ENCODE data around the gene IQGAP3.

IQGAP3 gene

DNA sequence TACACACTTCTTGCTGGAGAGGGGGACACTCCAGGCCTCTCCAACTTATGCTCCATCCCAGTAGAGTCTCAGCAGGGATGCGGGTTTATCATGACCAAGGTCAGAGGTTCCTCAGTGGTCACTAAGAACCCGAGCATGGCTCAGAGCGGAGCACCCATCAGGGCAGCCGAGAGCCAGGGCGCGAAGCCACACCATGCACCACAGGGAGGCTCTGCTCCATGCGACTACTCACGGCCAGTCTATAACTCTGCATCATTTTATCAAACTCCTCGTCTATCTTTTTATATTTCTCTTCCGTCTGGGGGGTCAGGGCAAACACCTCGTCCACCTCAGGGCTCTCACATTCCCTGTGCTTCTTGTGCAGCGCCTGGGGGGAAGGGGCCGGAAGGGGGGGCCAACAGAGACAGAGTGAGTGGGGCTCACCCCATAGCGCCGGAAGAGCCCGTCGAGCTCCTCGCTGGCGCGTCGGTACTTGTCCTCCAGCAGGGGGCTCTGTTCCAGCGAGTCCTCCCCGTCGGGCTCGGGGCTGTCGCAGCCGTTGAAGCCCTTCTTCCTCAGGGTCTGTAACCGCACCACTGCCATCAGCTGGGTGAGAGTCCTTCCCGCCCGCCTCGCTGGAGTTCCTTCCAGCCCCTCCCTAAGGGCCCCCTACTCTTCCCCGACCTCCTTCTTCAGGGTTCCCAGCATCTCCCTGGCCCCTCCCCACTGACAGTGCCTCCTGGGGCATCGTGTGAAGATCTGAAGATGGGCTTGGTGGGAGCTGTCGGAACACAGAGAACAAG lies 91.8 kb downstream of the IQGAP3 start:
- DNase-seq (ENCODE audit: low spot score), result peak; percentile 81

GRCh38 chr1:156480016-156480370 lies 92.4 kb downstream of the IQGAP3 start:
- DNase-seq (ENCODE audit: low spot score), result no peak

DNA sequence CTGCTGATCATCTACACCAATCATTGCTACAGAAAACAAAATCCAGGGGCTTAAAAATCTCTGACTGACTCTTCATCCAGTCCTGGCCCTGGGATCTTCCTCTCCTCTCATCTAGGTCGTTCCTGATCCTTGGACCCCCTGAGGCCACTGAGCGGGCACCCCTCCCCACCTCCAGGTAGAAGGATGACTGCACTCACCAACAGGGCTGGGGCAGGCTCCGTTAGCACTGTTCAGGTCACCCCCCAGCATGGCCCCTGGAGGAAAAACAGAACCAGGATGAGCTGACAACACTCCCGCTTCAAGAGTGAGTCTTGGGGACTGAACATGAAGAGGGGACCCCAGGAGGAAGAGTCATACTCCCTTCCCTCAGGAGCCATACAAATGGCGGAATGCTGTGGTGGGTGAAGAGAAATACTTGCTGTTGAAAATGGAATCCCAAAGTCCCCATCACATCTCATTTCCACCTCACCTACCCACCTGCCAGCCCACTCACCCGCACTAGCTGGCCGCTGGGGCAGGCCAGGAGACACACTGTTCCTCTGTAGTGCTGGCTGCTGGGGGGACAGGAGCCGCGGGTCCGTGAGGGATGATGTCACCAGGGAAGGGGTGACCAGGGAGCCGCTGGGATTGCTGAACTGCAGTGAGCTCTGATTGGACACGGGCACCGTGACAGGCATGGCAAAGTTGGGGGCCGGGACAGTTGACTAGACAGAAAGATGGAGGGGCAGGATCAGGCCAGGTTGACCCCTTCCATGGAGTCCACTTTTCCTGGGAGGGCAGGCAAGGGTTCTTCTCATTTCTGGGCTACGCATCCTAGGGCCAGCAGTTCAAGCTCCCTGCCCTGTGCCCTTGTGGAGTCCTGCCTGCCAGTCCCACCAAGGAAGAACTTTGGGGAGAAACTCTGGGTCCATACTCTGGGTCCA lies 93.0 kb downstream of the IQGAP3 start:
- no peak for DNase-seq (ENCODE audit: low spot score)

- DNase-seq (ENCODE audit: low spot score), result no peak
These were observed 94.1 kb downstream of the IQGAP3 start for GRCh38 chr1:156478250-156478627.

GRCh38 chr1:156477526-156478249 lies 94.7 kb downstream of the IQGAP3 start:
- no peak for DNase-seq (ENCODE audit: low spot score)

DNA sequence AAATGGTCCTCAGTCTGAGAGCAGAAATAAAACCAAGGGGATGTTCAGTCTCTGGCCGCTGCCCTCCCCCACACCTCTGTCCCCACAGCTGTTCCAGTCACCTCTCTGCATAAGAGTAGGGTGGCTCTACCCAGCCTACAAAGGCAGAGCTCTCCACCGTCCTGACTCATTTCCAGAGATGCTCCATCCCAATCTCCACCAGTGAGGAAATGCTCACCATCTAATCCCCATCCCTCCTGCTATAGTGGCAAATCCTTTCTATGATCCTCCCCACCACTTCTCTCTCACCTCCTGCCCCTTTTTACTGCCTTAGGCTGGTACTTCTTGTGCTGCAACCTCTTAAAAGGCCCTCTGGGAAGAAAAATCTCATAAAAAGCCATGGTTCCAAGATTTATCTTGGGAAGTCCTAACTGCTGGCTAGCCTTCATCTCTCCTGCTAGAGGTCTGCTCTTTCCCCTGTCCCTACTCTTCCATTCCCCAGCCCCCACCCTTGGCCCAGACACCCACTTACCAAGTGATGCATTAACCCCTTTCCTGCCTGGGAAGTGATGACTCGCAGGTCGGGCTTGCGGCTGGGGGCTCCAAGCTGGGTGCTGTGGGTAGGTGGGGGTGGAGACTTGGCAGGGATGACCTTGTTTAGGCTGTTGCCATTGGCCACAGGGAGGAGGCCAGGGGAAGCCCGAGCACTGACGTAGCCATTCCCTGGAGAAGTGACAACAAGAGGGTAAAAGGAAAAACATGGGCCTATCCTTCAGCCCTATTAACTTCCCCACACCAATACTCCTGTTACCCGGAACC lies 95.7 kb downstream of the IQGAP3 start:
- DNase-seq (ENCODE audit: low spot score), result no peak

- DNase-seq (ENCODE audit: low spot score), result no peak
These were observed 96.5 kb downstream of the IQGAP3 start for GRCh38 chr1:156475568-156476500.

Data from ecto neural progenitor cell (in vitro differentiated cells).